ENCODE results near the gene BRIP1.

The BRIP1 gene

GRCh38 chr17:61862975-61863800 is at the start of gene BRIP1 (continued):
- TF ChIP-seq ZNF2 (tag by site-specific recombination; IDR thresholded peaks at IDR 0.05) (peak; percentile 75), KLF17 (tag by site-specific recombination; IDR thresholded peaks at IDR 0.05) (peak; percentile 77; the same call in 1 of the 2 replicates), SP7 (tag by site-specific recombination; IDR thresholded peaks at IDR 0.05) (peak; percentile 86), ZNF560 (tag by site-specific recombination; IDR thresholded peaks at IDR 0.05; ENCODE audit: borderline replicate concordance) (no peak), ZBTB6 (tag by site-specific recombination; IDR thresholded peaks at IDR 0.05) (peak; percentile 84), ZNF843 (tag by site-specific recombination; IDR thresholded peaks at IDR 0.05) (peak; percentile 49; the same call in 1 of the 2 replicates), ZNF639 (tag by site-specific recombination; IDR thresholded peaks at IDR 0.05) (0 out of 2 replicates have a peak, but pooled peaks have one; percentile 38), KLF1 (tag by site-specific recombination; IDR thresholded peaks at IDR 0.05) (no peak), ZNF654 (tag by site-specific recombination; IDR thresholded peaks at IDR 0.05; ENCODE audit: low read depth) (no peak), ZBTB26 (tag by site-specific recombination; optimal IDR thresholded peaks at IDR 0.05) (peak; percentile 28), TCF7L2 (IDR thresholded peaks at IDR 0.05; ENCODE audit: borderline replicate concordance, low read depth, low read length) (no peak), SP3 (tag by site-specific recombination; IDR thresholded peaks at IDR 0.05) (peak; percentile 87), ZNF768 (tag by site-specific recombination; IDR thresholded peaks at IDR 0.05) (no peak), ZNF398 (tag by site-specific recombination; IDR thresholded peaks at IDR 0.05) (peak; percentile 94), ZNF146 (tag by site-specific recombination; IDR thresholded peaks at IDR 0.05) (no peak), ZNF391 (tag by site-specific recombination; IDR thresholded peaks at IDR 0.05; ENCODE audit: borderline replicate concordance, low read depth) (peak; percentile 3; the same call in 1 of the 2 replicates), EGR2 (tag by site-specific recombination; IDR thresholded peaks at IDR 0.05; ENCODE audit: low read depth) (peak; percentile 78), KLF16 (tag by site-specific recombination; IDR thresholded peaks at IDR 0.05) (peak; percentile 88), ZSCAN30 (tag by site-specific recombination; IDR thresholded peaks at IDR 0.05) (peak; percentile 55; the same call in 1 of the 2 replicates), ZFP37 (tag by site-specific recombination; IDR thresholded peaks at IDR 0.05) (peak; percentile 80), ZNF658 (tag by site-specific recombination; IDR thresholded peaks at IDR 0.05) (no peak), ZNF513 (tag by site-specific recombination; IDR thresholded peaks at IDR 0.05) (no peak), ZNF426 (tag by site-specific recombination; IDR thresholded peaks at IDR 0.05) (no peak), SCRT1 (tag by site-specific recombination; IDR thresholded peaks at IDR 0.05; ENCODE audit: borderline replicate concordance) (no peak), ZNF707 (tag by site-specific recombination; IDR thresholded peaks at IDR 0.05) (no peak), ZBTB1 (tag by site-specific recombination; IDR thresholded peaks at IDR 0.05) (no peak), SP2 (tag by site-specific recombination; IDR thresholded peaks at IDR 0.05) (peak; percentile 96), ZNF24 (tag by site-specific recombination; IDR thresholded peaks at IDR 0.05) (peak; percentile 54), ZSCAN5A (tag by site-specific recombination; IDR thresholded peaks at IDR 0.05) (no peak), GLI2 (tag by site-specific recombination; IDR thresholded peaks at IDR 0.05; ENCODE audit: borderline replicate concordance, low read depth) (no peak)
